Upper lobe of left lung (tissue), 6 donors: Measurements from ENCODE around the gene PAX5. TPM values are rescaled to one million over a fixed set of nuclear protein-coding genes. Genes with fewer than 3 reads are reported as not detected.

Experiments
- ATAC-seq, 2 donors: fragments of 200-7000 bp; cut with Tn5 transposase; one replicate each; pipeline ENCODE4 v1.9.1; 2022; ENCODE audit warnings: mild to moderate bottlenecking in 2 of 2, moderate library complexity in 2 of 2; ENCODE audit not compliant: low FRiP score in 2 of 2
- DNase-seq, 2 donors: peaks; one replicate each; pipeline ENCODE4 v3.0.0-alpha.2; 2019 to 2020
- H3K27ac ChIP-seq, 4 donors: fragments of 200-600 bp; sonication (generic); one replicate each; pipeline ENCODE4 v1.5.1; 2016 to 2019
- H3K27me3 ChIP-seq, 4 donors: fragments of 200-600 bp; sonication (generic); one replicate each; pipeline ENCODE4 v1.5.1; 2017 to 2019
- H3K36me3 ChIP-seq, 4 donors: fragments of 200-600 bp; sonication (generic); one replicate each; pipeline ENCODE4 v1.5.1; 2016 to 2019
- H3K4me1 ChIP-seq, 4 donors: fragments of 200-600 bp; sonication (generic); one replicate each; pipeline ENCODE4 v1.5.1; 2018 to 2019
- H3K4me3 ChIP-seq, 4 donors: fragments of 200-600 bp; sonication (generic); one replicate each; pipeline ENCODE4 v1.5.1; 2017 to 2019; ENCODE audit warnings: mild to moderate bottlenecking in 2 of 4, moderate library complexity in 1 of 4
- H3K9me3 ChIP-seq, 4 donors: fragments of 200-600 bp; sonication (generic); one replicate each; pipeline ENCODE4 v1.5.1; 2018 to 2019
- EP300 ChIP-seq, 4 donors: sonication (generic); formaldehyde crosslinking; IDR thresholded peaks; one replicate each; pipeline ENCODE4 v1.5.1; 2017; ENCODE audit warnings: antibody characterized with exemption in 4 of 4, control low read depth in 2 of 4
- POLR2A ChIP-seq, 4 donors: fragments of 450-650 bp; IDR thresholded peaks; one replicate each; pipeline ENCODE4 v1.5.1; 2016 to 2017; ENCODE audit warnings: antibody characterized with exemption in 4 of 4, mild to moderate bottlenecking in 2 of 4
- POLR2AphosphoS5 ChIP-seq, 2 donors: sonication (generic); formaldehyde crosslinking; IDR thresholded peaks; one replicate each; pipeline ENCODE4 v1.5.1; 2017; ENCODE audit warnings: antibody characterized with exemption in 2 of 2
- WGBS, 2 donors: methylation state at CpG; one replicate each; pipeline ENCODE4 v1.1.5; 2017 to 2018; 5-methylcytosine and 5-hydroxymethylcytosine counted together
- total RNA-seq, 6 donors: library from RNA; depleted of rRNA in 4 of 6; stranded (reverse); fragments of >200 nt in 4 of 6; gene quantifications; one replicate each; pipeline versions ENCODE4 v1.1.0 to v1.2.1, GENCODE V29; 2016 to 2021
- TF ChIP-seq, protein P1 (sequence below), 6 experiments: fragments of 450-650 bp in 4 of 6; fragments of 200-600 bp in 2 of 6; sonication (generic) in 2 of 6; IDR thresholded peaks; one replicate each; pipeline ENCODE4 v1.5.1; 2016 to 2019; ENCODE audit warnings: antibody characterized with exemption in 6 of 6
- donor health status: DM: no; HTN: no; CAD: no; lungs with moderate emphysema.
- donor health status: DM: no; HTN: yes; CAD: no; lungs with severe emphysema.

PAX5 gene
- total RNA-seq, 6 donors from 2014 or later, result under 0.01 to 0.64 (median 0.43) TPM; not detected in 1

DNA sequence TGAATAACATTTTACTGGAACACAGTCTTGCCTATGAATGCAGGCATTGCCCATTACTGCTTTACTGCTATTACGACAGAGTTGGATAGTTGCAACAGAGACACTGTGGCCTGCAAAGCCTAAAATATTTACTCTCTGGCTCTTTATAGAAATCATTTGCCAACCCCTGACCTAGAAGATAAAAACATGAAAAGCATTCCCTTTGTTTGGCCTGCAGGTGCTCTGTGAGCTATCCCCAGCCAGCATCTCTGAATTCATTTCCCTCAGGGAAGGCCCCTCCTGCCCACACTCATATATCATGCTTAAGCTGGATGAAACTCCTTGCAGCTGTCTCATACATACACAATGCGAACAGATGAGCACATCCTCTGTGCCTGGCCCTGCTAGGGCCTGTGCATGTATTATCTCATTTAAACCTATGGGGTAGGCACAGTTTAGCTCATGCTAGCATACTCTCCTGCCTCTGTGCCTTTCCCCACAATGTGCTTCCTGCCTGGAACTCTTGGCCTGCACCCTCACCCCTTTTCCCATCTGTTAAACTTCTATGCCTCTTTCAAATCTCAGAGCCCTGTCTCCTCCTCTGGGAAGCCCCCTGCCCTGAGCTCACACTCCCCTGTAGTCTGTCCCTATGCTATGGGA, 193.1 kb downstream of the PAX5 start:
- Histone ChIP-seq H3K27ac (no peak overlapping the region), H3K4me3 (no peak overlapping the region), H3K4me1 (no peaks in the 10 kb centered on the region), H3K27me3 (no peaks in the 10 kb centered on the region), H3K9me3 (no peaks in the 10 kb centered on the region), H3K36me3 (no peaks in the 10 kb centered on the region)
- WGBS, 2 donors, result 64 to 81% methylated on average over 2 of the region's 2 CpGs
- peak in 1 of 2 donors; percentile 8 for ATAC-seq
- no peak for DNase-seq
- TF ChIP-seq, protein P1, sequence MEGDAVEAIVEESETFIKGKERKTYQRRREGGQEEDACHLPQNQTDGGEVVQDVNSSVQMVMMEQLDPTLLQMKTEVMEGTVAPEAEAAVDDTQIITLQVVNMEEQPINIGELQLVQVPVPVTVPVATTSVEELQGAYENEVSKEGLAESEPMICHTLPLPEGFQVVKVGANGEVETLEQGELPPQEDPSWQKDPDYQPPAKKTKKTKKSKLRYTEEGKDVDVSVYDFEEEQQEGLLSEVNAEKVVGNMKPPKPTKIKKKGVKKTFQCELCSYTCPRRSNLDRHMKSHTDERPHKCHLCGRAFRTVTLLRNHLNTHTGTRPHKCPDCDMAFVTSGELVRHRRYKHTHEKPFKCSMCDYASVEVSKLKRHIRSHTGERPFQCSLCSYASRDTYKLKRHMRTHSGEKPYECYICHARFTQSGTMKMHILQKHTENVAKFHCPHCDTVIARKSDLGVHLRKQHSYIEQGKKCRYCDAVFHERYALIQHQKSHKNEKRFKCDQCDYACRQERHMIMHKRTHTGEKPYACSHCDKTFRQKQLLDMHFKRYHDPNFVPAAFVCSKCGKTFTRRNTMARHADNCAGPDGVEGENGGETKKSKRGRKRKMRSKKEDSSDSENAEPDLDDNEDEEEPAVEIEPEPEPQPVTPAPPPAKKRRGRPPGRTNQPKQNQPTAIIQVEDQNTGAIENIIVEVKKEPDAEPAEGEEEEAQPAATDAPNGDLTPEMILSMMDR (IDR thresholded peaks at IDR 0.05), result no peak
- no peak for TF ChIP-seq POLR2A (IDR thresholded peaks at IDR 0.05)

GRCh38 chr9:36839131-36839885, 194.8 kb downstream of the PAX5 start:
- Histone ChIP-seq H3K9me3 (no peaks in the 10 kb centered on the region), H3K27ac (no peak overlapping the region), H3K4me3 (no peak overlapping the region), H3K4me1 (no peaks in the 10 kb centered on the region), H3K36me3 (no peaks in the 10 kb centered on the region), H3K27me3 (no peaks in the 10 kb centered on the region)
- ATAC-seq (no peak), DNase-seq (peak in 1 of 2 donors; percentile 55)
- WGBS, 2 donors, result 76 to 80% methylated on average over 7 to 15 of the region's 15 CpGs
- TF ChIP-seq POLR2AphosphoS5 (IDR thresholded peaks at IDR 0.05), result no peak
- no peak for TF ChIP-seq EP300 (IDR thresholded peaks at IDR 0.05)
- TF ChIP-seq, protein P1 (IDR thresholded peaks at IDR 0.05), result no peak
- TF ChIP-seq POLR2A (IDR thresholded peaks at IDR 0.05), result no peak

- Histone ChIP-seq H3K27me3 (no peaks in the 10 kb centered on the region), H3K4me1 (no peaks in the 10 kb centered on the region), H3K4me3 (no peak overlapping the region), H3K36me3 (no peaks in the 10 kb centered on the region), H3K27ac (no peak overlapping the region), H3K9me3 (no peaks in the 10 kb centered on the region)
- no peak for ATAC-seq
- TF ChIP-seq EP300 (IDR thresholded peaks at IDR 0.05) (no peak), POLR2A (IDR thresholded peaks at IDR 0.05) (no peak), POLR2AphosphoS5 (IDR thresholded peaks at IDR 0.05) (no peak)
- TF ChIP-seq, protein P1 (IDR thresholded peaks at IDR 0.05), result no peak
- peak in 1 of 2 donors; percentile 22 for DNase-seq
- WGBS, 2 donors, result 82 to 93% methylated on average over 17 of the region's 17 CpGs
These were observed 196.3 kb downstream of the PAX5 start for GRCh38 chr9:36837431-36838405.

- no peaks in the 10 kb centered on the region for H3K4me1 ChIP-seq
- DNase-seq, result no peak
- TF ChIP-seq POLR2A (IDR thresholded peaks at IDR 0.05), result no peak
- no peak for TF ChIP-seq EP300 (IDR thresholded peaks at IDR 0.05)
- no peak for TF ChIP-seq POLR2AphosphoS5 (IDR thresholded peaks at IDR 0.05)
- TF ChIP-seq, protein P1 (IDR thresholded peaks at IDR 0.05), result no peak
- H3K27me3 ChIP-seq, result no peaks in the 10 kb centered on the region
- no peak overlapping the region for H3K4me3 ChIP-seq
- no peaks in the 10 kb centered on the region for H3K36me3 ChIP-seq
- H3K27ac ChIP-seq, result no peak overlapping the region
- H3K9me3 ChIP-seq, result no peaks in the 10 kb centered on the region
- 94 to 97% methylated on average over 6 of the region's 7 CpGs for WGBS, 2 donors
- no peak for ATAC-seq
These were observed 197.6 kb downstream of the PAX5 start for GRCh38 chr9:36836486-36836885.
